ENCODE results near the gene CHD5. TPM values are rescaled to one million over a fixed set of nuclear protein-coding genes. Genes with fewer than 3 reads are reported as not detected.

The CHD5 gene
- total RNA-seq, 1 experiment from 2014 or later: 1.6 TPM

- Histone ChIP-seq H3K23me2 (ENCODE audit: insufficient read length, low read depth, low read length, poor library complexity, severe bottlenecking) (no peaks in the 10 kb centered on the region), H2BK15ac (ENCODE audit: low read depth, low read length) (no peak overlapping the region), H3K23ac (ENCODE audit: insufficient read length, low read depth, low read length) (no peak overlapping the region), H3K18ac (ENCODE audit: insufficient read length, low read depth, low read length) (no peak overlapping the region), H2BK12ac (ENCODE audit: insufficient read length, low read depth, low read length) (no peak overlapping the region), H3K14ac (ENCODE audit: insufficient read depth, low read length) (no peak overlapping the region), H2BK120ac (ENCODE audit: low read depth, low read length, poor library complexity, severe bottlenecking) (no peak overlapping the region), H4K8ac (replicated peaks; ENCODE audit: insufficient read length, low read depth, low read length) (no peak overlapping the region), H4K20me1 (ENCODE audit: control insufficient read depth, insufficient read depth, insufficient read length) (no peaks in the 10 kb centered on the region), H4K91ac (ENCODE audit: insufficient read length, low read depth, low read length) (no peak overlapping the region), H3K9ac (ENCODE audit: extremely low read depth, insufficient read length, low read length) (no peak overlapping the region), H4K5ac (ENCODE audit: insufficient read length, low read depth, low read length) (no peak overlapping the region), H3K4ac (ENCODE audit: low read depth, low read length) (no peak overlapping the region), H3K9me3 (ENCODE audit: control insufficient read depth, low read depth, low read length) (no peaks in the 10 kb centered on the region), H3K27me3 (ENCODE audit: insufficient read depth, low read length) (no peaks in the 10 kb centered on the region), H3K4me2 (ENCODE audit: insufficient read depth, insufficient read length, low read length) (no peak overlapping the region), H2BK20ac (ENCODE audit: low read depth, low read length, poor library complexity, severe bottlenecking) (no peak overlapping the region), H3K79me1 (ENCODE audit: insufficient read depth, low read depth, low read length, poor library complexity, severe bottlenecking) (no peaks in the 10 kb centered on the region), H2AK5ac (ENCODE audit: insufficient read length, low read length) (no peak overlapping the region), H3K56ac (ENCODE audit: insufficient read length, low read depth, low read length) (no peak overlapping the region), H2AFZ (ENCODE audit: low read length) (no peak overlapping the region), H3T11ph (ENCODE audit: low read length) (no peak overlapping the region), H3K27ac (ENCODE audit: insufficient read length, low read depth, low read length) (no peak overlapping the region), H2BK5ac (ENCODE audit: insufficient read length, low read length) (no peak overlapping the region), H3K4me1 (ENCODE audit: insufficient read depth, low read length) (no peaks in the 10 kb centered on the region), H3K79me2 (ENCODE audit: insufficient read depth, low read length) (no peaks in the 10 kb centered on the region)
- no peaks in the 10 kb centered on the region for H3K9me3 Mint-ChIP-seq
- H3K4me1 Mint-ChIP-seq: peaks cover 8 to 21% of the 10 kb centered on the region in 2 experiments
- no peak overlapping the region for H3K27ac Mint-ChIP-seq
- no peak for DNase-seq
- no peak overlapping the region for H3K4me3 Mint-ChIP-seq
- no peak for TF ChIP-seq CTCF (conservative IDR thresholded peaks at IDR 0.05)
- no peaks in the 10 kb centered on the region for H3K36me3 Mint-ChIP-seq (ENCODE audit: insufficient read depth in 1 of 3, low read depth in 3 of 3)
- peaks cover 13% of the 10 kb centered on the region for H3K27me3 Mint-ChIP-seq (ENCODE audit: low read depth)
- no CpG with 5 or more reads among the region's 15 CpGs for WGBS (ENCODE audit: extremely low coverage, insufficient read length, low lambda C conversion rate)
Measured at GRCh38 chr1:6163191-6163972, 16.7 kb downstream of the CHD5 start.
